Stimulated activated CD8-positive, alpha-beta memory T cell treated with anti-CD3 and anti-CD28 coated beads, Interleukin-4, amount 100 ng/mL, for 4 hours (primary cell): ENCODE results near the gene ZNF2.

Experiments used
- DNase-seq, 2 donors: peaks; one replicate each; pipeline ENCODE4 v3.0.0-alpha.2; 2020; ENCODE audit warnings: low read depth in 2 of 2, low spot score in 1 of 2

ZNF2 gene

DNA sequence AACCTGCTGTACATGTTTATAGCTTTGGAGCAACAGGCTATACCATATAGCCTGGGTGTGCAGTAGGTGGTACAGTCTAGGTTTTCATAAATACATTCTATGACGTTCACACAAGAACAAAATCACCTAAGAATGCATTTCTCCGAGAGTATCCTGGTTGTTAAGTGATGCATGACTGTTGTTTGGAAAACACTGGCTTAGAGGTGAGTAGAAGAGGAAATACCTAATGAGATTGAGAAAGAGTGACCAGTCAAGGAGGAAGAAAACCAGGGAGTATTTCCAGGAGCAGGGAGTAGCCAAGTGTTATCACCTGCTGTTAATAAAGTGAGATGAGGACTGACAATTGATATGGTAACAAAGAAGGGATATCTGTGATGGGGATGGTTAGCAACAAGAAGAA lies 38.8 kb downstream of the ZNF2 start:
- no peak for DNase-seq

- no peak for DNase-seq
Observed at GRCh38 chr2:95206096-95206495, 40.5 kb downstream of the ZNF2 start.

DNA sequence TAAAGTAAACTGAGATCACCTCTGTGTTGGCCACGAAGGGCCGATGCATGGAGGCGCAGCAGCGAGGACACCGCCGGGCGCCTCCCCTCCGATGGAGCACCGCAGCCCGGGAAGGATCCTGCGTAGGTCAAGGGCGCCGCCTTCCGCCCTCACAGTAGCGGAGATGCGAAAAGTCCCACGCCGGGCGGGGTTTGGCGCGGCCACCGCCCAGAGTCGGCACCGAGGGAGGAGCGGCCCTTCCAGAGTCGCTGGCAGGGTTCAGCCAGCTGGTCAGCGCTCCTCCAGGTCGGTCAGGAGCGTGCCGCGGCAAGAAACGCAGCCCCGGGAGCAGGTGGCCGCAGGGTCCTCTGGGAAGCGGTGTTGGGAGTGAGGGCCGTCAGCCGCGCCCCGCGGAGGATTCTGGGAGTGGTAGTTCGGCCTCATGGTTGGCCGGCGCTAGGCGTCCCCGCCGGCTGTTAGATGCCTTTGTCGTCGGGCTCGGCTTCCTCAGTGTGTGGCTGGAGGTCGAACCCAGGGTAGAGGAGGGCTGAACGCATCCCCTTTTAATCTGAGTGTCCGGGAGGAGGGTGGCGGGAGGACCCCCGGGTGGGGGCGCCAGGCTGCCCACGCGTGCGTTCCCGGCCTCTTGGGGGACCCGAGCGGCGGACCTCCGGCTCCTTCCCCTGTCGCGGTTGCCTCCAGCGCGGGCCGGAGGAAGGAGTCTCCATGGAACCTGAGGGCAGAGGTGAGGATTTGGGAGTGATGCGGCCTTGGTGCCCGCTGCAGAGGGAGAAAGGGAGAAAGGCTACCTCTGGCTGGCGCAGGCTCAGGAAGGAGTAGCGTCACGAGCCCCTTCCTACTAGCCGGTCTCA lies 41.7 kb downstream of the ZNF2 start, which contains the start of gene ZNF892:
TSS of gene ZNF892 (plus strand) at position 411 of the 851 bp plus-strand sequence. CDS start at position 706, 295 bp downstream.
- peak; percentile 32 to 65 for DNase-seq

DNA sequence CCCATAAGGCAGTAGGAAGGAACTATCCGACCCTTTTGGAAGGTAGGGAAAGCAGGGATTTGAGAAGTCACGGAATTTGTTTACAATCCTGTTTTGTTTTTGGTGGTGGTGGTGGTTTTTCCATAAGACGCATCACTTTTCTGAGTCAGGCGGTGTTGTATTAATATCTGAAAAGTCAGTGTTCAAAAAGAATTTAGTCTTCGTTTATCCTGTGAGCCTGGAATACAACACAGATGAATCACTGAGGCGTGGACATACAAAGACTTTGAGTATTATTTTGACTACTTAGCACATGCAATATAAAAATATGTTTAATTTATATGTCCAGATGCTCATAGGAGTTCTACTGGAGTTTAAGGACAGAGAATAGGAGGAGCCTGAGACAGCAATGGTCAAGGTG lies 42.5 kb downstream of the ZNF2 start:
- DNase-seq, result no peak

DNA sequence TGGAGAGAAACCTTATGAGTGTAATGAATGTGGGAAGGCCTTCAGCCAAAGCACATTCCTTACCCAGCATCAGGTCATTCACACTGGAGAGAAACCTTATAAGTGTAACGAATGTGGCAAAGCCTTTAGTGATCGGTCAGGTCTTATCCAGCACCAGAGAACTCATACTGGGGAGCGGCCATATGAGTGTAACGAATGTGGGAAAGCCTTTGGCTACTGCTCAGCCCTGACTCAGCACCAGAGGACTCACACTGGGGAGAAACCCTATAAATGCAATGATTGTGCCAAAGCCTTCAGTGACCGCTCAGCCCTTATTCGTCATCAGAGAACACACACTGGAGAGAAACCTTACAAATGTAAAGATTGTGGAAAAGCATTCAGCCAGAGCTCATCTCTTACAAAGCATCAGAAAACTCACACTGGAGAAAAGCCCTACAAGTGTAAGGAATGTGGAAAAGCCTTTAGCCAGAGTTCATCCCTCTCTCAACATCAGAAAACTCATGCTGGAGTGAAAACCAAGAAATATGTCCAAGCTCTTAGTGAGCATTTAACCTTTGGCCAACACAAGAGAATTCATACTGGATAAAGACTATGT lies 49.5 kb downstream of the ZNF2 start:
- no peak for DNase-seq

GRCh38 chr2:95220449-95220848 lies 54.8 kb downstream of the ZNF2 start:
- DNase-seq, result no peak

GRCh38 chr2:95225658-95226057 lies 60.0 kb downstream of the ZNF2 start:
- DNase-seq, result no peak

- DNase-seq, result no peak
Observed at GRCh38 chr2:95231723-95232122, 66.1 kb downstream of the ZNF2 start.

DNA sequence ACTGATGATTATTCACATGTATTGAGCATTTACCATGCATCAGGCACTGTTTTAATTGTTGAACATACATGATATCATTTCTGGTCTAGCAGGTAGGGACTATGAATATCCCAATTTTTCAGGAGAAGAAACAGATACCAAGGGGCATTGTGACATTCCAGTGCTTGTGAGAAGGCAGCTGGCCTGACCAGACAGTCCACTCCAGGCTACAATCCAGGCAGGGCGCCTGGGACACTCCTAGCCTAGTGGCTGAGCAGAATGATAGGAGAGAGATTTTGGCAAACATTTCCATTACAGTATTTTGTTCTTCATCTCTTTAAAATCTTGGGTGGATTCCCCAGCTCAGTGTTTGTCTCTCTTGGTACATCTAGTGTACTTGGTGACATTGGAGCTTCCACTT lies 66.6 kb downstream of the ZNF2 start:
- no peak for DNase-seq
